ENCODE data around the gene MYCBP2.

GRCh38 chr13:77180011-77180410 lies 146.9 kb downstream of the MYCBP2 start:
- TF ChIP-seq, protein P1, sequence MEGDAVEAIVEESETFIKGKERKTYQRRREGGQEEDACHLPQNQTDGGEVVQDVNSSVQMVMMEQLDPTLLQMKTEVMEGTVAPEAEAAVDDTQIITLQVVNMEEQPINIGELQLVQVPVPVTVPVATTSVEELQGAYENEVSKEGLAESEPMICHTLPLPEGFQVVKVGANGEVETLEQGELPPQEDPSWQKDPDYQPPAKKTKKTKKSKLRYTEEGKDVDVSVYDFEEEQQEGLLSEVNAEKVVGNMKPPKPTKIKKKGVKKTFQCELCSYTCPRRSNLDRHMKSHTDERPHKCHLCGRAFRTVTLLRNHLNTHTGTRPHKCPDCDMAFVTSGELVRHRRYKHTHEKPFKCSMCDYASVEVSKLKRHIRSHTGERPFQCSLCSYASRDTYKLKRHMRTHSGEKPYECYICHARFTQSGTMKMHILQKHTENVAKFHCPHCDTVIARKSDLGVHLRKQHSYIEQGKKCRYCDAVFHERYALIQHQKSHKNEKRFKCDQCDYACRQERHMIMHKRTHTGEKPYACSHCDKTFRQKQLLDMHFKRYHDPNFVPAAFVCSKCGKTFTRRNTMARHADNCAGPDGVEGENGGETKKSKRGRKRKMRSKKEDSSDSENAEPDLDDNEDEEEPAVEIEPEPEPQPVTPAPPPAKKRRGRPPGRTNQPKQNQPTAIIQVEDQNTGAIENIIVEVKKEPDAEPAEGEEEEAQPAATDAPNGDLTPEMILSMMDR (IDR thresholded peaks at IDR 0.05) = no peak
- TF ChIP-seq POLR2A (IDR thresholded peaks at IDR 0.05) = no peak

Data from tibial nerve (tissue), 3 donors.